Suprapubic skin (tissue), 3 donors: Measurements from ENCODE around the gene RTTN.

ENCODE experiments used
- EP300 ChIP-seq: sonication (generic); formaldehyde crosslinking; IDR thresholded peaks from one replicate; pipeline ENCODE4 v1.6.1; 2017; ENCODE audit warnings: antibody characterized with exemption
- TF ChIP-seq, protein P1 (sequence below), 2 donors: fragments of 200-600 bp in 1 of 2; fragments of 450-650 bp in 1 of 2; sonication (generic) in 1 of 2; IDR thresholded peaks; one replicate each; pipeline ENCODE4 v1.5.1; 2016 to 2019; ENCODE audit warnings: antibody characterized with exemption in 2 of 2, mild to moderate bottlenecking in 1 of 2, moderate library complexity in 1 of 2

DNA sequence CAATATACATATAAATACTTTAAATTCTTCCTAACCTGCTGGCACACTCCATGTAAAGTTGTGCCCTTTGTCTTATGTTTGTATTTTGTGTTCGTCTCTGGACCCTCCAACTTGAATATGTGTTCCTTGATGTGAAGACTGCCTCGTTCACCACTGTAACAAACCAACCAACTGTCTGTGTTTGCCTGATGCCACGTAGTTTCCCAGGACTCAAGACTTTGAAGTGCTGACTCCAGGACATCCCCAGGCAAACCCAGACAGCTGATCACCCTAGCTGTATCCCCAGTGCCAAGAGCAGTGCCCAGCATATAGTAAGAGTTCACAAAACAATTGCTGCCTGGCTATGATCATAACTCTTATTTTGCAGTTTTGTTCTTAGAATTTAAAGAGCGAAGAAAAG lies 242.3 kb downstream of the RTTN start:
- TF ChIP-seq EP300, result no peak
- TF ChIP-seq, protein P1, sequence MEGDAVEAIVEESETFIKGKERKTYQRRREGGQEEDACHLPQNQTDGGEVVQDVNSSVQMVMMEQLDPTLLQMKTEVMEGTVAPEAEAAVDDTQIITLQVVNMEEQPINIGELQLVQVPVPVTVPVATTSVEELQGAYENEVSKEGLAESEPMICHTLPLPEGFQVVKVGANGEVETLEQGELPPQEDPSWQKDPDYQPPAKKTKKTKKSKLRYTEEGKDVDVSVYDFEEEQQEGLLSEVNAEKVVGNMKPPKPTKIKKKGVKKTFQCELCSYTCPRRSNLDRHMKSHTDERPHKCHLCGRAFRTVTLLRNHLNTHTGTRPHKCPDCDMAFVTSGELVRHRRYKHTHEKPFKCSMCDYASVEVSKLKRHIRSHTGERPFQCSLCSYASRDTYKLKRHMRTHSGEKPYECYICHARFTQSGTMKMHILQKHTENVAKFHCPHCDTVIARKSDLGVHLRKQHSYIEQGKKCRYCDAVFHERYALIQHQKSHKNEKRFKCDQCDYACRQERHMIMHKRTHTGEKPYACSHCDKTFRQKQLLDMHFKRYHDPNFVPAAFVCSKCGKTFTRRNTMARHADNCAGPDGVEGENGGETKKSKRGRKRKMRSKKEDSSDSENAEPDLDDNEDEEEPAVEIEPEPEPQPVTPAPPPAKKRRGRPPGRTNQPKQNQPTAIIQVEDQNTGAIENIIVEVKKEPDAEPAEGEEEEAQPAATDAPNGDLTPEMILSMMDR (IDR thresholded peaks at IDR 0.05), result no peak
